AG09319 (cell line): ENCODE results near the gene GABRP.

ENCODE experiments used
- DNase-seq: peaks from one replicate; pipeline ENCODE4 v3.0.0-alpha.2; 2010; ENCODE audit warnings: low read depth; ENCODE audit errors: extremely low read depth
- CTCF ChIP-seq: IDR thresholded peaks from 2 replicates; pipeline ENCODE4 v1.5.1; 2011; ENCODE audit warnings: low read depth, mild to moderate bottlenecking, inconsistent platforms, low read length, moderate library complexity

GABRP gene

GRCh38 chr5:170848033-170848432 lies 64.5 kb downstream of the GABRP start:
- no peak for DNase-seq
- TF ChIP-seq CTCF: no peak

GRCh38 chr5:170849374-170849773 lies 65.8 kb downstream of the GABRP start:
- TF ChIP-seq CTCF: no peak
- no peak for DNase-seq

DNA sequence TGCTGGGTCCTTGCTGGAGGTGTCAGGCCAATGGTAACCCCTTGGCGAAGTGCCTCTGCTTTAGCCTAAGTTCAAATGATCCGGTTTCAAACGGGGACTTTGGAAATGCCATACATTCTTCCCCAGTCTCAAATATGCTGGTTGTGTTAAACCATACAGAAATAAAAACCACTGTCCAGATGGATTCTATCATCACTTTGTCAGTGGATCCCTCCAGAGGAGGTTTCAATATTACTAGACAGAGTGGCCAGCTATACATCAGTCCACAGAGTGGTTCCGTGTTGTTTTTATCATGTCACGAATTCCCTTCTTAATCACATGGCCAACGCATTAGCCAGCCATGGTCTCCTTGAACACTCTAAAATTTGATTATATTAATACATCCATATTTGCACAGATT lies 71.0 kb downstream of the GABRP start:
- no peak for DNase-seq
- TF ChIP-seq CTCF: no peak

- DNase-seq: no peak
- TF ChIP-seq CTCF: no peak
These were observed 73.5 kb downstream of the GABRP start for GRCh38 chr5:170857066-170857465.

DNA sequence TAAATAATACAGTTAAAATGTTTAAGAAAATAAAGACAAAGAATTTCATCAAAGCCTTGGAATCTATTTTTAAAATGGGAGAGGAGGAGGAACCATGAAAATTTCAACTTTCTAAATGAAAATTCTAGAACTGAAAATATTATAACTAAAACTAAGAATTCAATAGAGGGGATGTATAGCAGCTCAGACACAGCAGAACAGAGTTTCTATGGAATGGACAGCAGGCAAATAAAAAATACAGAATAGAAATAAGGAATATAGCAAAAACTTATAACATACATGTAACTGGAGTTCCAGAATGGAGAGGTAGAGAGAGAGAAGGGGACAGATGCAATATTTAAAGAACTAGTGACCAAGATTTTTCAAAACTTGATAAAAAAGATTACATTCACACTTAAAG lies 76.9 kb downstream of the GABRP start:
- no peak for DNase-seq
- no peak for TF ChIP-seq CTCF

- no peak for TF ChIP-seq CTCF
- no peak for DNase-seq
These were observed 77.5 kb downstream of the GABRP start for GRCh38 chr5:170860818-170861666.

GRCh38 chr5:170861667-170861916 lies 78.1 kb downstream of the GABRP start:
- DNase-seq: peak; percentile 2
- TF ChIP-seq CTCF: no peak
